Activated T-helper 1 cell treated with Interleukin-2 at 50 U/mL for 16 hours (primary cell): Measurements from ENCODE around the gene EFCAB6.

Experiments used
- DNase-seq: peaks from one replicate; pipeline ENCODE4 v3.0.0-alpha.2; 2020; ENCODE audit warnings: low read depth

EFCAB6 gene

GRCh38 chr22:43550672-43551071 lies 261.4 kb downstream of the EFCAB6 start:
- DNase-seq = no peak

DNA sequence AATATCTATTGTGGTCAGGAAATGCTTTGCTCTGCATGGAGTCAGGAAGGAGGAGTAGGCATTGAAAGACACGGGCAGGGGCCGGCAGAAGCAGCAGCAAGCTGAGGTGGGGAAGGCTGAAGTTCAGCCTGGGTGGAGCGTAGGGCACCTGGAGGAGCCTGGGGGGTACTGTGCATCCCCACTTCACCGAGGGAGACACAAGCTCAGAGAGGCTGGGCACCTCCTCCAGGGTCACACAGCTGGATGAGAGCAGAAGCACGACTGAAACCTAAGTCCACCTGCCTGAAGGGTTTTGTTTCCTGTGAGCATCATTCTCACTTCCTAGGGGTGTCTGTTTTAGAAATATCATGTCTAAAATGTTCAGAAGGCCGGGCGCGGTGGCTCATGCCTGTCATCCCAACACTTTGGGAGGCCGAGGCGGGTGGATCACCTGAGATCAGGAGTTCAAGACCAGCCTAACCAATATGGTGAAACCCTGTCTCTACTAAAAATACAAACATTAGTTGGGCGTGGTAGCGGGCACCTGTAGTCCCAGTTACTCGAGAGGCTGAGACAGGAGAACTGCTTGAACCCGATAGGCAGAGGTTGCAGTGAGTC lies 262.0 kb downstream of the EFCAB6 start:
- no peak for DNase-seq

- no peak for DNase-seq
These were observed 265.9 kb downstream of the EFCAB6 start for GRCh38 chr22:43546186-43546585.

- DNase-seq = no peak
These were observed 267.8 kb downstream of the EFCAB6 start for GRCh38 chr22:43544289-43544673.

GRCh38 chr22:43543522-43544288 lies 268.4 kb downstream of the EFCAB6 start:
- DNase-seq = no peak

GRCh38 chr22:43542681-43543521 lies 269.2 kb downstream of the EFCAB6 start:
- no peak for DNase-seq

DNA sequence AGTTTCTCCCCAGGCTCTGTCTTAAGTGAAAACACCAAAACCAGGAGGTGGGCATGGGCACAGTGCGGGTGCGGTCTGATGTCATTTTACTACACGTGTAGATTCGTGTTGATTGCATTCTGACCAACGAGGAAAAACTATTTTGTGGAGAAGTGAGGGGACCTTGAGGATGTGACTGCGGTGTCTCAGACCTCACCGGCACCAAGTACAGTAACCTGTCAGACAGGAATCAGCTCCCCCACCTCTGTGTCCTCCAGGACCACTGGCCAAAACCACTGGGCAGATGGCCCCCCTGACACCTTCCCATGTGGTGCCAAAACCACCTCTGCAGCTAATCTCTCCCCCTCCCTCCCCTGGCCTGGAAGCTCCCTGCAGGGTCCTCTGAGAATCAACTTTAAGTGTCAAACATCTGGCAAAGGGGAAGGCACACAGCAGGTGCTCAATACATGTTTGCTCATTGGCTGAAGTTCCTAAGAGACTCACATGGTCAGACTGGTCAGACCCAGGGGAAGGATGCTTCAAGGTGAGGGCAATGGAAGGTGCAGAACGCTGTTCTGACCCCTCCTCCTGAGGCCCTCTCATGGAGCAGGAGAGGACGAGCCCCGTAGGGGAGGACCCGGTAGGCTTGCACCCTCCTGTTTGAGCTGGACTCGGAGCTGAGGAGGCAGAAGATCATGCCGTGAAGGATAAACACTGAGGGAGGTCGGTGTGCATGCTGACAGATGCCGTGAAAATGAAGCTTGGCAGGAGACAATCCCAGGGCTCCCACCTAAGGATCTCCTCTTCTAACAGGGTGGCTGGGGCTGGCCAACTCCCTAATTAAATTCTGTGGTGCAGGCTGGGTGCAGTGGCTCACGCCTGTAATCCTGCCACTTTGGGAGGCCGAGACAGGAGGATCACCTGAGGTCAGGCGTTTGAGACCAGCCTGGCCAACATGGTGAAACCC lies 270.4 kb downstream of the EFCAB6 start:
- DNase-seq = no peak

- no peak for DNase-seq
These were observed 271.1 kb downstream of the EFCAB6 start for GRCh38 chr22:43541022-43541421.

- no peak for DNase-seq
These were observed 271.6 kb downstream of the EFCAB6 start for GRCh38 chr22:43540529-43540923.

DNA sequence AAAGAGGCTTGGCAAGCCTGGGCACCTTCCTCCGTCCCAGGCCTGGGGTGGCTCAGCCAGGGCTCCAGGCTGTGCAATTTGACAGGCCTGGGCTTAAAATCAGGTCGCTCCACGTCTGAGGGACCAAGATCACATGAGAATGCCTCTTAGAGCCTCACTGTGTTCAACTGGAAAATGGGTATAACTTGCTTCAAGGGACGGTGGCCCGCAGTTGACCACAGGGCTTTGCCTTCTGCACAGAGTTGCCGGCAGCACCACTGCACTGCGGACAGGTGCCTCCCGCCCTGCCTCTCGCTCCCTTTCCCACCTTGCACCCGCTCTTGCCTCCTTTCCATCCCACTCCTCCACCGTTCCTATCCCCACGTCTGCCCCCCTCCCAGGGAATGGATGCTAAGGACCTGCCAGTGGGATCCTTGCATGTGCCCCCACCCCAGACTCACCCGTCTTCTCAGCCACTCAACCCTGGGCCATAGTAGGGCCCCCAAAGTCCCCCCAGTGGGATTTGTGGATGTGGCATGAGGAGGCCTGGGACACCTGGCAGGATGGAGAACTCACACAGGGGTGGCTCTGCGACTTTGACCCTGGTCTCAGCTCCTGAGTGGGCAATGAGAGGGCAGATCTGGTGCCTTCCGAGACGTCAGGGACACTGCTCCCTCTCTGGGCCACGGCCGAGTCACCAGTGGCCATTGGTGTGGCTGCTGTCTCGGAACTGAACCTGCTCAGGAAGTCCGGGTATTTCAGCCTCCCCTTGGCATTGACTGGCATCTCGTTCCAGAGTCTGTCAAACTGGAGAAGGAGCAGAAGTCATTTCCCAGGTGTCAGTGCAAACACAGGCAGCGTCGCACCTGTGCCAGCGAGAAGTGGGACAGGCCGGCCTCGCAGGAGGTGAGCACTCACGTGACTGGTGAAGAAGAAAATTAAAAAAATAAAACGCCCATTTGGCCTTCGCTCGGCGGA lies 272.3 kb downstream of the EFCAB6 start:
- DNase-seq = no peak

DNA sequence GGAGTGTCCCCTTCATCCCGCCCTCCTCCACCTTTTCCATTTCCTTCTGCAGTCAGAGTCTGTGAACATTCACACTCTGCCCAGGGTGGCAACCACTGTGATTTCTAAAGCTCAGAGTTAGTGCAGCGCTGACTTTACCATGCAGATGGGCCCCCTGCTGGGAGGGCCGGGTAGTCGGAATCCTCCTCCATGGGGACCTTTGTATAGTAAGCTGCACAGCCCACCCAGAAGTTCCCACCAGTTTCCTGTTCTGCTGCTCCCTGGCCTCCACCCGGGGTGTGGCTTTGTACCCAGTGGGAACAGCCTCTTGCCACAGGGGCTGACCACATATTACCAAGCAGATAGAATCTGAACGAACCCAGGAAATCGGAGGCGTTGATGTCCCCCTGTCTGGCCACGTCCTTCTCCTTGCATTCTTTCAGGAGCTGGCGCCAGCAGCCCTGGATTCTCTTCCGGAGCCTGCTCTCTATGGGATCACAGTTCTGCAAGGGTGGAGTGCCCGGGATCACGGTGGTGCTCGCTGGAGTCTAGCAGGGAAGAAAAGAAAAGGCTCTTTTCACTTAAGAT lies 275.0 kb downstream of the EFCAB6 start:
- no peak for DNase-seq

- no peak for DNase-seq
These were observed 276.4 kb downstream of the EFCAB6 start for GRCh38 chr22:43535741-43536140.

DNA sequence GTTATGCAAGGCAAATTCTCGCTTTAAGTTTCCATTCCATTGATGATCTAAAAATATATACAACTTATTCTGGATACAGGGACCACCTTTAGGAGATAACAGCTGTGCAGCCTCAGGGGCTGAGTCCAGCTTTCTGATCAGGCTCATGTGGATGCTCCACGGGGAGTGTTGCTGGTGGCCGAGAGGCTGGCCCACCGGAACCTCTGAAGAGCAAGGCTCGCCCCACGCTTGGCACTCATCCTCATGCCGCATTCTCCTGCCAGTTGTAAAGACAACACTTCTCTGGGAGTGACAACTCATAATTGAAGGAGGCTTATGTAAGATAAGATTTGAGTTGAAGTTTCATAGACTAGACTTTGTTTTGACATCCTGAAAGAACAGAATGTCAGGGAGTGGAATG lies 276.8 kb downstream of the EFCAB6 start:
- no peak for DNase-seq

DNA sequence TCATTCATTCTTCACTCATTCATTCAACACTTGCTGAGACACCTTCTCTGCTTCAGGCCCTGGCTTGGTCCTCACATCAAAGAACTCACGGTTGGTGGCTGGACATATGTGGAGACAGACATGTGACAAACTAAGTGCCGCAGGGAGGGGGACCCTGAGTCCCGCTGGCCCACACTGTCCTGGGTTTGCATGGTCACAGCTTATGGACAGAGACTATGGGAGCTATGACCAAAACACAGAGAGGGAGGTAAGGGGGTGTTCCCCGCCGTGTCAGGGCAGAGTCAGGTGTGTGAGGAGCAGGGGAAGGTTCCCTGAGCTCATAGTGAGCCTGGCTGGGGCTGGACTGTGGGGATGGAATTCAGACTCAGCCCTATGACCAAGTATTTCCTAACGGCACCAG lies 277.2 kb downstream of the EFCAB6 start:
- DNase-seq = no peak

- DNase-seq = no peak
These were observed 278.3 kb downstream of the EFCAB6 start for GRCh38 chr22:43533656-43534428.

- no peak for DNase-seq
These were observed 279.0 kb downstream of the EFCAB6 start for GRCh38 chr22:43533156-43533530.

- no peak for DNase-seq
These were observed 279.6 kb downstream of the EFCAB6 start for GRCh38 chr22:43532301-43533155.

- no peak for DNase-seq
These were observed 280.5 kb downstream of the EFCAB6 start for GRCh38 chr22:43531651-43532050.
